Measurements from ENCODE around the gene HMGN2. TPM values are rescaled to one million over a fixed set of nuclear protein-coding genes. Genes with fewer than 3 reads are reported as not detected.
A peak's percentile ranks its signal among the peaks of the same experiment; 100 is the strongest.

Gene HMGN2
- total RNA-seq, 1 donor from 2014 or later, result 298 TPM

- peak overlapping the region; percentile 100 for H3K27ac ChIP-seq
- peak; percentile 98 for DNase-seq
- intact Hi-C loops (cut with DNase I), result no loop called here
- no peak for TF ChIP-seq CTCF (IDR thresholded peaks at IDR 0.05)
- peak; percentile 91 for ATAC-seq
- no peaks in the 10 kb centered on the region for H3K9me3 ChIP-seq
- H3K36me3 ChIP-seq, result peaks cover 43% of the 10 kb centered on the region
- H3K4me3 ChIP-seq, result peak overlapping the region; percentile 98
- no peaks in the 10 kb centered on the region for H3K27me3 ChIP-seq
- peaks cover 34% of the 10 kb centered on the region for H3K4me1 ChIP-seq
Observed at GRCh38 chr1:26472901-26473845, 933 bp downstream of the HMGN2 start.

GRCh38 chr1:26474818-26475217 lies 2.6 kb downstream of the HMGN2 start:
- peaks cover 48% of the 10 kb centered on the region for H3K36me3 ChIP-seq

GRCh38 chr1:26475989-26476388 lies 3.7 kb downstream of the HMGN2 start:
- no peak for ATAC-seq

More at GRCh38 chr1:26474818-26475217, 2.6 kb downstream of the HMGN2 start:
- no peaks in the 10 kb centered on the region for H3K9me3 ChIP-seq
- peaks cover 34% of the 10 kb centered on the region for H3K4me1 ChIP-seq
- TF ChIP-seq CTCF (IDR thresholded peaks at IDR 0.05), result no peak
- no peak for DNase-seq
- ATAC-seq, result no peak
- H3K4me3 ChIP-seq, result no peak overlapping the region
- no peaks in the 10 kb centered on the region for H3K27me3 ChIP-seq
- intact Hi-C loops (cut with DNase I), result no loop called here
- no peak overlapping the region for H3K27ac ChIP-seq

GRCh38 chr1:26476958-26477357 lies 4.7 kb downstream of the HMGN2 start:
- peaks cover 48% of the 10 kb centered on the region for H3K36me3 ChIP-seq
- no peaks in the 10 kb centered on the region for H3K27me3 ChIP-seq
- TF ChIP-seq CTCF (IDR thresholded peaks at IDR 0.05), result no peak
- H3K27ac ChIP-seq, result no peak overlapping the region
- H3K4me1 ChIP-seq, result peaks cover 20% of the 10 kb centered on the region
- no peaks in the 10 kb centered on the region for H3K9me3 ChIP-seq
- intact Hi-C loops (cut with DNase I), result no loop called here
- DNase-seq, result no peak
- no peak for ATAC-seq
- H3K4me3 ChIP-seq, result no peak overlapping the region

More at GRCh38 chr1:26475989-26476388, 3.7 kb downstream of the HMGN2 start:
- no peak overlapping the region for H3K27ac ChIP-seq
- H3K36me3 ChIP-seq, result peaks cover 48% of the 10 kb centered on the region
- H3K4me3 ChIP-seq, result no peak overlapping the region
- TF ChIP-seq CTCF (IDR thresholded peaks at IDR 0.05), result no peak
- DNase-seq, result no peak
- no peaks in the 10 kb centered on the region for H3K27me3 ChIP-seq
- H3K9me3 ChIP-seq, result no peaks in the 10 kb centered on the region
- peaks cover 30% of the 10 kb centered on the region for H3K4me1 ChIP-seq
- intact Hi-C loops (cut with DNase I), result no loop called here

- ATAC-seq, result no peak
- TF ChIP-seq CTCF (IDR thresholded peaks at IDR 0.05), result no peak
- H3K9me3 ChIP-seq, result no peaks in the 10 kb centered on the region
- intact Hi-C loops (cut with DNase I), result no loop called here
- no peak overlapping the region for H3K4me3 ChIP-seq
- H3K27ac ChIP-seq, result no peak overlapping the region
- peaks cover 20% of the 10 kb centered on the region for H3K4me1 ChIP-seq
- no peaks in the 10 kb centered on the region for H3K27me3 ChIP-seq
- DNase-seq, result no peak
- H3K36me3 ChIP-seq, result peaks cover 48% of the 10 kb centered on the region
Observed at GRCh38 chr1:26477446-26478152, 5.4 kb downstream of the HMGN2 start.
